K562 (cell line): ENCODE measurements around the gene C3. TPM values are rescaled to one million over a fixed set of nuclear protein-coding genes. Genes with fewer than 3 reads are reported as not detected.

ENCODE experiments used
- BCLAF1 ChIP-seq, 2 experiments: fragments of 450-650 bp in 1 of 2; IDR thresholded peaks; 2 replicates each; pipeline ENCODE4 v1.6.1; 2011 to 2017; ENCODE audit warnings: low read depth in 2 of 2, antibody characterized with exemption in 1 of 2, borderline replicate concordance in 1 of 2, low read length in 1 of 2, mild to moderate bottlenecking in 1 of 2, mixed read lengths in 1 of 2; ENCODE audit not compliant: control insufficient read depth in 1 of 2
- CBX1 ChIP-seq: sonication (generic); IDR thresholded peaks from 2 replicates; pipeline ENCODE4 v1.6.1; 2016; ENCODE audit warnings: antibody characterized with exemption, low read depth, mild to moderate bottlenecking
- CREM ChIP-seq: IDR thresholded peaks from 2 replicates; pipeline ENCODE4 v1.6.1; 2014; ENCODE audit warnings: antibody characterized with exemption, low read depth
- E2F8 ChIP-seq: fragments of 450-650 bp; IDR thresholded peaks from 2 replicates; pipeline ENCODE4 v1.7.1; 2018; ENCODE audit warnings: mild to moderate bottlenecking, low read depth; ENCODE audit not compliant: partially characterized antibody
- FOXA3 ChIP-seq, 2 experiments: fragments of 450-650 bp in 1 of 2; sonication (generic) in 1 of 2; formaldehyde crosslinking; IDR thresholded peaks in 1 of 2; conservative IDR thresholded peaks in 1 of 2; 2 replicates each; pipeline versions ENCODE4 v1.4.0 to v1.8.0; 2020 to 2022; ENCODE audit warnings: mild to moderate bottlenecking in 2 of 2, missing genetic modification reagents in 1 of 2
- FOXP4 ChIP-seq: sonication (generic); formaldehyde crosslinking; IDR thresholded peaks from 2 replicates; pipeline ENCODE4 v1.8.0; 2022; ENCODE audit warnings: mild to moderate bottlenecking, missing genetic modification reagents, borderline replicate concordance
- GABPB1 ChIP-seq: sonication (generic); formaldehyde crosslinking; IDR thresholded peaks from 2 replicates; pipeline ENCODE4 v1.8.0; 2022; ENCODE audit warnings: mild to moderate bottlenecking, missing genetic modification reagents
- GATAD2A ChIP-seq: fragments of 450-650 bp; IDR thresholded peaks from 2 replicates; pipeline ENCODE4 v1.6.1; 2017
- HDGF ChIP-seq: fragments of 450-650 bp; IDR thresholded peaks from 2 replicates; pipeline ENCODE4 v1.6.1; 2016
- KDM2B ChIP-seq: fragments of 250-450 bp; sonication (Bioruptor Pico); IDR thresholded peaks from 2 replicates; pipeline ENCODE4 v1.8.0; 2021; ENCODE audit warnings: mild to moderate bottlenecking, moderate library complexity
- MAX ChIP-seq: sonication (generic); formaldehyde crosslinking; IDR thresholded peaks from 2 replicates; pipeline ENCODE4 v1.9.0; 2022; ENCODE audit warnings: mild to moderate bottlenecking, missing genetic modification reagents
- MLLT1 ChIP-seq, 2 experiments: fragments of 450-650 bp; IDR thresholded peaks; 2 replicates each; pipeline ENCODE4 v1.6.1; 2016
- MTF1 ChIP-seq: fragments of 250-450 bp; sonication (Bioruptor Pico); IDR thresholded peaks from 2 replicates; pipeline ENCODE4 v1.9.0; 2021; ENCODE audit warnings: moderate library complexity, mild to moderate bottlenecking, inconsistent platforms, borderline replicate concordance
- SP1 ChIP-seq: sonication (generic); formaldehyde crosslinking; IDR thresholded peaks from 2 replicates; pipeline ENCODE4 v1.8.1; 2022; ENCODE audit warnings: mild to moderate bottlenecking, missing genetic modification reagents
- TFAP4 ChIP-seq: sonication (generic); formaldehyde crosslinking; IDR thresholded peaks from 2 replicates; pipeline ENCODE4 v1.8.0; 2022; ENCODE audit warnings: missing genetic modification reagents, mild to moderate bottlenecking, moderate library complexity, borderline replicate concordance
- ZKSCAN1 ChIP-seq: fragments of 150-350 bp; IDR thresholded peaks from 2 replicates; pipeline ENCODE4 v1.6.1; 2016; ENCODE audit warnings: low read depth, low read length
- ZNF146 ChIP-seq: IDR thresholded peaks from one replicate; pipeline ENCODE4 v1.6.1; 2018; ENCODE audit warnings: missing compliant biosample characterization; ENCODE audit not compliant: unreplicated experiment
- polyA plus RNA-seq, 8 experiments: library from polyadenylated mRNA; depleted of rRNA in 4 of 8; stranded (reverse) in 5 of 8; unstranded in 3 of 8; fragments of >200 nt; fragmentation: Nextera tagmentation in 2 of 8; fragmentation: Illumina TruSeq in 1 of 8; extraction: Ambion mirVana in 2 of 8; extraction: Trizol in 1 of 8; gene quantifications; 2 replicates each; pipeline versions ENCODE4 v1.2.1 to v1.2.3, GENCODE V29; 2011 to 2014; ENCODE audit warnings: inconsistent platforms in 1 of 8, missing spikeins in 1 of 8
- total RNA-seq, 7 experiments: library from RNA; depleted of rRNA in 6 of 7; stranded (reverse); fragments of >200 nt in 6 of 7; fragmentation: Illumina TruSeq in 2 of 7; extraction: Trizol in 2 of 7; gene quantifications; 2 replicates each; pipeline versions ENCODE4 v1.2.1 to v1.2.3, GENCODE V29; 2011 to 2021; ENCODE audit warnings: low replicate concordance in 1 of 7

C3 gene
- total and polyA plus RNA-seq, 9 of the 15 experiments (the other 6 are each of a cell fraction or from before 2014, with no cell fraction given), result 0.59 to 10.6 (median 2.2) TPM

GRCh38 chr19:6717441-6717971 lies 2.9 kb downstream of the C3 start (continued):
- 0 out of 2 replicates have a peak, but pooled peaks have one; percentile 47 for TF ChIP-seq TFAP4 (CRISPR knock-in tag)
- no peak for TF ChIP-seq KDM2B
- TF ChIP-seq HDGF, result peak; percentile 98
- TF ChIP-seq ZKSCAN1, result no peak
- TF ChIP-seq FOXP4 (CRISPR knock-in tag), result peak; percentile 99
- peak; percentile 39 to 83; a peak in 3 of 4 replicates for TF ChIP-seq BCLAF1 (IDR thresholded peaks at IDR 0.05; ENCODE audit: borderline replicate concordance in 1 of 2, control insufficient read depth in 1 of 2, low read depth in 2 of 2, low read length in 1 of 2)
- TF ChIP-seq CREM, result 0 out of 2 replicates have a peak, but pooled peaks have one; percentile 4
- TF ChIP-seq GABPB1 (CRISPR knock-in tag), result peak; percentile 80
- no peak for TF ChIP-seq ZNF146
- TF ChIP-seq MTF1, result no peak
- peak; percentile 23 for TF ChIP-seq E2F8
- TF ChIP-seq MLLT1 (IDR thresholded peaks at IDR 0.05), result peak; percentile 95 to 98
- peak in 1 of 2 experiments; percentile 83; a peak in 2 of 4 replicates for TF ChIP-seq FOXA3 (CRISPR knock-in tag; conservative IDR thresholded peaks at IDR 0.05 in 1 of 2, IDR thresholded peaks at IDR 0.05 in 1 of 2)
- peak; percentile 85 for TF ChIP-seq MAX (CRISPR knock-in tag)
- TF ChIP-seq GATAD2A, result peak; percentile 46; the same call in 1 of the 2 replicates
- peak; percentile 98 for TF ChIP-seq SP1 (CRISPR knock-in tag)
- peak; percentile 99 for TF ChIP-seq CBX1
